Cardiac muscle cell (in vitro differentiated cells and primary cell): ENCODE results near the gene PPFIA2. TPM values are rescaled to one million over a fixed set of nuclear protein-coding genes. Genes with fewer than 3 reads are reported as not detected.

ENCODE experiments used
- DNase-seq, 2 donors: peaks; one replicate each; pipeline versions ENCODE4 v3.0.0 to v3.0.0-alpha.2; 2010 to 2017; ENCODE audit warnings: low read depth in 1 of 2, low spot score in 1 of 2
- H3K27ac ChIP-seq: fragments of 200-600 bp; sonication (generic); 2 replicates; pipeline ENCODE4 v1.5.1; 2016
- H3K27me3 ChIP-seq: fragments of 200-600 bp; sonication (generic); 2 replicates; pipeline ENCODE4 v1.6.0; 2016; ENCODE audit warnings: control low read depth
- H3K36me3 ChIP-seq: fragments of 200-600 bp; sonication (generic); 2 replicates; pipeline ENCODE4 v1.5.1; 2016; ENCODE audit warnings: control low read depth
- H3K4me1 ChIP-seq: fragments of 200-600 bp; sonication (generic); 2 replicates; pipeline ENCODE4 v1.8.1; 2017; ENCODE audit warnings: low read depth, mild to moderate bottlenecking, mixed run types
- H3K4me3 ChIP-seq: fragments of 200-600 bp; sonication (generic); 2 replicates; pipeline ENCODE4 v1.5.1; 2016; ENCODE audit warnings: mild to moderate bottlenecking
- H3K9me3 ChIP-seq: fragments of 200-600 bp; sonication (generic); 2 replicates; pipeline ENCODE4 v1.5.1; 2017; ENCODE audit warnings: low read depth, mild to moderate bottlenecking, control low read depth
- CTCF ChIP-seq: IDR thresholded peaks from 2 replicates; pipeline ENCODE4 v1.5.1; 2012; ENCODE audit warnings: low read depth, mild to moderate bottlenecking, low read length
- polyA plus RNA-seq: library from polyadenylated mRNA; unstranded; fragments of >200 nt; fragmentation: Nextera tagmentation; extraction: Ambion mirVana; gene quantifications from 2 replicates; pipeline ENCODE4 v1.2.1, GENCODE V29; 2016
- total RNA-seq: library from RNA; depleted of rRNA; stranded (reverse); fragments of >200 nt; gene quantifications from 2 replicates; pipeline ENCODE4 v1.2.3, GENCODE V29; 2016

PPFIA2 gene
- total and polyA plus RNA-seq, 2 experiments from 2014 or later: 17.1 to 53.5 TPM

DNA sequence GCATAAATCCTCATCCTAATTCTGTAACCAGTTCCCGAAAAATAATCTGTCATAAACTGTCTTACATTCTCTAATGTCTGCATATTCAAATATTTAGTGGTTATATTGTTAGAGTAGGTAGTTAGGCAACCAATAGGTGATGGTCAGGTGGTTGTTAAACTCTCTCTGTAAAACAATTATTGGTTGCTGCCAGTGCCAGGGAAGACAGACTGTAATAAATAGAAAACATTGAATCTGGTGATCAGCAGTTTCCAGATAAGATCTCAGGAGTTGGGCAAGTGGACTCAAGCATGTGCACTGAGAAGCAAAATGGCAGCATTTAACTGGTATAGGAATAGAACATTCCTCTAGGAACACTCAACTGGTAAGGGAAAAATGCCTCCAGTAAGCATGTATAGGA is 355.8 kb downstream of the PPFIA2 start:
- no peak for TF ChIP-seq CTCF
- Histone ChIP-seq H3K4me3 (no peak overlapping the region), H3K27me3 (no peaks in the 10 kb centered on the region), H3K9me3 (no peaks in the 10 kb centered on the region), H3K36me3 (no peaks in the 10 kb centered on the region), H3K27ac (no peak overlapping the region), H3K4me1 (no peaks in the 10 kb centered on the region)
- DNase-seq: no peak

- no peak for TF ChIP-seq CTCF
- Histone ChIP-seq H3K27ac (no peak overlapping the region), H3K27me3 (no peaks in the 10 kb centered on the region), H3K36me3 (no peaks in the 10 kb centered on the region), H3K4me1 (no peaks in the 10 kb centered on the region), H3K4me3 (no peak overlapping the region), H3K9me3 (no peaks in the 10 kb centered on the region)
- DNase-seq: no peak
Measured at GRCh38 chr12:81401241-81401640, 357.9 kb downstream of the PPFIA2 start.

- no peak for DNase-seq
- no peak overlapping the region for H3K27ac ChIP-seq
- H3K36me3 ChIP-seq: no peaks in the 10 kb centered on the region
- H3K4me3 ChIP-seq: no peak overlapping the region
- no peaks in the 10 kb centered on the region for H3K27me3 ChIP-seq
- H3K4me1 ChIP-seq: no peaks in the 10 kb centered on the region
- TF ChIP-seq CTCF: no peak
- no peaks in the 10 kb centered on the region for H3K9me3 ChIP-seq
Measured at GRCh38 chr12:81400024-81400423, 359.1 kb downstream of the PPFIA2 start.

DNA sequence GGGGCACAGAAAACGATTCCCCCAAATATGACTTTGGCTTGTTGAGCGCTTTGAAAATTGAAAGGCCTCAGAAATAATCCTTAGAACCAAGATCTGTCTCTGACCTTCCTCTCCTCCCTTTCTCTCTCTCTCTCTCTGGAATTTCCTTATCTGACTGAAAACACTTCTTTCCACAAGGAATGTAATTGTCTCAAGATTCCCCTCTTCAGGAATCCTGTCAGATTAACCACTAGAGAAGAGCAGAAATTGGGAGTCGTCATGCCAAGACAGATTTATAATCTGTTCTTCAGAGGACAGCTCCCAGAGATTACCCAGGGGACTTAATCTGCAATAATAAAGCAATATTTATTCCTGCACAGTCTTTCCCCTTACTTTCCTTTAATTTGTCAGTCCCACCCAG is 363.7 kb downstream of the PPFIA2 start:
- no peak for DNase-seq
- no peak overlapping the region for H3K27ac ChIP-seq
- H3K4me3 ChIP-seq: no peak overlapping the region
- no peaks in the 10 kb centered on the region for H3K27me3 ChIP-seq
- TF ChIP-seq CTCF: no peak
- H3K36me3 ChIP-seq: no peaks in the 10 kb centered on the region
- no peaks in the 10 kb centered on the region for H3K9me3 ChIP-seq
- H3K4me1 ChIP-seq: no peaks in the 10 kb centered on the region

DNA sequence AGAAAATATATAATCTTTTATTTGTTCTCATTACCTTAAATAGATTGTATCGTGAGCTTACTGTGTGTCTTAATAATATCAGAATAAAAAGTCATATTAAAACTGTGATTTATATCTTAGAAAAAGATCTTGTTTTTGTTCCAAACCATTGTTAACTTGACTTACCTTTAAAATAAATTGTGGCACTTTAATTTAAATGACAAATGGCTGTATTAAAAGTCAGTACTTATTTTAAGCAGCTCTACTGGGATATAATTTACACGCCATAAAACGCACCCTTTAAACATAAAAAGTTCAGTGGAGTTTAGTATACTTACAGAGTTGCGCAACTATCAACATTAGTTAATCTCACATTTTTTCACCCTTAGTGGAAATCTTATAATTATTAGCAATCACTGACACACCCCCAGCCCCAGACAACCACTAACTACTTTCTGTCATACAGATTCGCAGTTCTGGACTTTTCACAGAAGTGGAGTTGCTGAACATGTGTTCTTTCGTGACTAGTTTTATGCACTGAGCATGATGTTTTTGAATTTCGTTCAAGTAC is 369.5 kb downstream of the PPFIA2 start:
- Histone ChIP-seq H3K27me3 (no peaks in the 10 kb centered on the region), H3K27ac (no peak overlapping the region), H3K4me1 (no peaks in the 10 kb centered on the region), H3K9me3 (no peaks in the 10 kb centered on the region), H3K4me3 (no peak overlapping the region), H3K36me3 (no peaks in the 10 kb centered on the region)
- TF ChIP-seq CTCF: no peak
- DNase-seq: no peak

- TF ChIP-seq CTCF: no peak
- Histone ChIP-seq H3K4me3 (no peak overlapping the region), H3K36me3 (no peaks in the 10 kb centered on the region), H3K27me3 (no peaks in the 10 kb centered on the region), H3K4me1 (no peaks in the 10 kb centered on the region), H3K9me3 (no peaks in the 10 kb centered on the region), H3K27ac (no peak overlapping the region)
- no peak for DNase-seq
Measured at GRCh38 chr12:81386101-81386500, 373.0 kb downstream of the PPFIA2 start.
